GM18526 (cell line): ENCODE results near the gene FAM83G.

Source experiments
- POLR2A ChIP-seq: IDR thresholded peaks from 3 replicates; pipeline ENCODE4 v1.6.1; 2011; ENCODE audit not compliant: insufficient read length; ENCODE audit errors: extremely low read depth

The FAM83G gene

DNA sequence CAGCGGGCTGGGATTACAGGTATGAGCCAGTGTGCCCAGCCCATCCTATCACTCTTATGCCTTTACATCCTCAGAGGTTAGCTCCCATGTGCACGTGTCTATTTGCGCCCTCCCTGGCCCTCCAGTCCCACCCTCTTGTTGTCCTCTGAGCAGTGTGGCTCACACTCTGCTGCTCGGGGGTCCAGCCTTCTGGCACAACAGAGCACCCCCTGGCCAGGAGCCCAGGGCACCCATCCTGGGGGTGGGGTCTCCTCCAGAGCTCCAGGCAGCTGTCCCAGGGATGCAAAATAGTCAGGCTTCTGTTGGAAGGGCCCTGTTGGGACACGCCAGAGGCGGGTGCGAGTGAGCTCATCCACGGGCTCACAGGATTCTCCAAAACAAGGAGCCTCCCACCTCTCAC lies 11.7 kb upstream of the FAM83G start:
- no peak for TF ChIP-seq POLR2A

DNA sequence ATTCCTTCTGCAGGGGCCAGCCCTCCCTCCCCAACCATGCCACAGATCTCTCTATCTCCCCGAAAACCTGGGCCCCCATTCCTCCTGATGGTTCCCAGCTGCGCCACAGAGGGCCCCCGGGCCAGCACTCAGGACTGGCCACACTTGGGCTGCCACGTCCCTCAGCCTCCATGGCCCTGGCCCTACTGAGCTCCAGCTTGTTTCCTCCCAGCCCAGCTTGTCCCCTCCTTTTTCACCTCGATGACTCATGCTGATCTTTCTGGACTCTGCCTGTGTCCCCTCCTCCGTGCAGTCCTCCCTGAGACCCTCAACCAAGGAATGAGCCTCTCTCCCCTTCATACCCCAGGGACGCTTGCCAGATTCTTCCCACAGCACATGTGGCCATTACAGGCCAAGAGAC lies 10.9 kb upstream of the FAM83G start:
- TF ChIP-seq POLR2A, result no peak

DNA sequence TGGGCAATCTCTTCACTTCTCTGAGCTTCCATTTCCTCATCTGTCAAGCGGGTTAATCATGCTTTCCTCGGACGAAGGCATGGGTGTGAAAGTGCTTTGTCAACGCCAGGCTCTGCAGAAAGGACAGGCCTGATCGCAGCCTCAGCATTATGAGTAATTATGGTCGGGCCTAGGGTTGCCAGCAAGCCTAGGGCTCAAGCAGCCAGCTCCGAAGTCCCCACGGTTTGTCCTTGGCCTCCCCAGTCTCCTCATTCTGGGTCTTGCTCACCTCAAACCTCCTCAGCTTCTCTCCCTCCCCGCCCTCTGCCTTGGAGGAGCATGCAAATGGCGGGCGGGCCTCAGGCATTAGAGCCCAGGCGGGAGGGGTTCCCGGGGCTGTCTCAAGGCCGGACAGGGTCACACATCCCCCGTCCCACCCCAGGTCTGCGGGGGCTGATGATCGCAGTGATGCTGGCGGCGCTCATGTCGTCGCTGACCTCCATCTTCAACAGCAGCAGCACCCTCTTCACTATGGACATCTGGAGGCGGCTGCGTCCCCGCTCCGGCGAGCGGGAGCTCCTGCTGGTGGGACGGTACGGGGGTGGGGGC lies 10.2 kb upstream of the FAM83G start:
- TF ChIP-seq POLR2A, result no peak

DNA sequence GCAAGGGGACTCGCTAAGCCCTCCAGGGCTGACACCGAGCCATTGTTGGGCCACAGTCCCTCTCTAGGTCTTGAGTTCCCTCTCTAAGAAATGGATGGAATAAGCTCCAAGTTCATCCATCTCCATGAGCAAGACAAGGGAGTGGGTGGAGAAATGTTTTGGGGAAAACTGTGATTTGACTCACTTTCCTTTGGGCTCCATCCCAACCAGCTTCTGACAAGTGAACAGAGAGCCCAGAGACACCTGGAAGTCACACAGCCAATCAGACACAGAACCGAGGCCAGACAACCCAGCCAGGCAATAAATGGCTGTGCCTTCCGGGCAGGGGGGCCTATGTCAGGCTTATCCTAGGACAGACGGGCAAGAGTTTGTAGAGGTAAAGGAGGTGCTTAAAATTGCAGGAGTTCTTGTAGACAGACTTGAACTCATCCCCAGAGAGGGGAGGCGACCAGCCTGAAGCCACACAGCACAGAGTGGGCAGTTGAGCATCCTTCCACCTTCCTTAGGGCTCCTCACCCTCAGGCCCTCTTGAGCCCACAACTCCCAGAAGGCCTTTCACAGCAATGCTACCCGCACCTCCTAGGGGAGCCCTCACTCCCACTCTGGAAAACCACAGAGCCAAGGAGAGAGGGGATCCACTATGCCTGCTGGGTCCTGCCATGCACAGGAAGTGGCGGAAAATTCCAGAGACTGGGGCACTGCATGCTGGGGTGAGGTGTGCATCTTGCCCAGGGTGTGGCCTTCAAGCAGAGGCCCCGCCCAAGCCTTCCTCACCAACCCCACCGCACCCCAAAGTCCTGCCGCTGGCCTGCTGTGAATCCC lies 9.5 kb upstream of the FAM83G start:
- no peak for TF ChIP-seq POLR2A

DNA sequence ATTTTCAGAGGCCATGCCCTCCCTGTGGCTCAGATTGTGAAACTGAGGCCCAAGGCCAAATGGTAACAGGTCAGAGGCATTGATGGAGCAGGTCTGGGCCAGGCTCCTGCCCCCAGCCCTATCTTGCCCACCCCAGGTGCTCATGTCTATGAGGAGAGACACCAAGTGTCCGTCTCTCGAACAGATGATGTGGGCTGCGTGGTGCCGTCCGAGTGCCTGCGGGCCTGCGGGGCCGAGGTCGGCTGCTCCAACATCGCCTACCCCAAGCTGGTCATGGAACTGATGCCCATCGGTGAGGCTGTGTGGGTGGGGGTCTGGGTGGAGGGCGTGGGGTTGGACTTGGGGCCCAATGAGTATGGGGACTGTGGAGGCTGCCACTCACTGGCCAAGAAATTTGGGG lies 8.7 kb upstream of the FAM83G start:
- TF ChIP-seq POLR2A, result no peak

DNA sequence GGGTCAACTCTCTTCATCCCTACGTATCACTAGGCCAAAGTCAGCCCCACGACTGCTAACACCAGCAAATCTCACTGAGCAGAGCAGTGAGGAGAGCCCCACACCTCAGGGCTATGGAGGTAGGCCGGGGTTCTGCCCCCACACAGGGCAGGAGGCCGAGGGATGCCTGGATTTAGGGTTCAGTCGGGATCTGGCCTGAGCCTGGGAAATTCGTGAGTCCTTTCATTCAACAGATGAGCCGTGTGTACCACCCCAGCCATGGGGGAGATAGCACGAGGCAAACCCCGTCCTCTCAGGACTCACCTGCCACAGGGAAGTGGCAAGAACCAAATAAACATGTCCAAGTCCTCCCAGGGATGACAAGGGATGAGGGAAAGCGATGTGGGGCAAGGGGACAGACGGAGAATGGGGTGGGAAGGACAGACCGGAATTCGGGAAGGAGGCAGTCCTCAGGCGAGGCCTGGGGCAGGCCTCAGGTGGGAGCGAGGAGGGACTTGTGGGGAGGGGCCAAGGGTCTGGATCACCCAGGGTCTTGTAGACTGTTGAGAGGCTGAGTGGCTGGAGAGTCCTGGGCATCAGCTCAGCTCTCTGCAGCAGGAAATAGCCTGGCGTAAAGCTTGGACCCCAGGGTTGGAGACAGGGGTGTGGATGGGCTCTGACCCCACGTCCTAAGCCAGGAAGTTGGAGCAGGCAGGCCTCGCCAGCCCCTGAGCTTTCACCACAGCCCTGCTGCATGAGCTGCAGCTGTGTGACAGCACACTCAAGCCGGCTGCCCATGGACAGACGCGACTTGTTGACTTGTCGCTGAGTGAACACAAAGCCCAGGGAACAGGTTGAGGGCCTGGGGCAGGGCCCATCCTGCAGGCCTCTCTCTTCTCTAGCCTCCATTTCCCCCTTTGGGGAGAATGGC lies 7.9 kb upstream of the FAM83G start:
- TF ChIP-seq POLR2A, result no peak

DNA sequence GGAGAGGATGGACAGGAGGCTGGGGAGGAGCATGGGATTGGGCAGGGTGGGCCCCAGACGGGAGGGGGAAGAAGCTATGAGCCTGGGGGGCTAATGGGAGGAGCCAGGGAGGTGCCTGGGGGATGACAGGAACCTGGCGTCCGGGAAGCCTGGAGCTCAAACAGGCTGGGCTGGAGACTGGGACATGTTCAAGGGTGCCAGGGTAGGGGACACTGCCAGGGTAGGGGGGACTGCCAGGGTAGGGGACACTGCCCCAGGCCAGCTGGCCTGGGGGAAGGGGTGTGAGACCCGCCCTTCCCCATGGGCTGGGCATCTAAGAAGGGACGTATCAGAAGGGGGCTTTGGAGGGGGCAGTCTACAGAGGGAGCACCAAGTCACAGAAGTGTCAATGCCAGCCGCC lies 7.0 kb upstream of the FAM83G start:
- TF ChIP-seq POLR2A, result no peak

DNA sequence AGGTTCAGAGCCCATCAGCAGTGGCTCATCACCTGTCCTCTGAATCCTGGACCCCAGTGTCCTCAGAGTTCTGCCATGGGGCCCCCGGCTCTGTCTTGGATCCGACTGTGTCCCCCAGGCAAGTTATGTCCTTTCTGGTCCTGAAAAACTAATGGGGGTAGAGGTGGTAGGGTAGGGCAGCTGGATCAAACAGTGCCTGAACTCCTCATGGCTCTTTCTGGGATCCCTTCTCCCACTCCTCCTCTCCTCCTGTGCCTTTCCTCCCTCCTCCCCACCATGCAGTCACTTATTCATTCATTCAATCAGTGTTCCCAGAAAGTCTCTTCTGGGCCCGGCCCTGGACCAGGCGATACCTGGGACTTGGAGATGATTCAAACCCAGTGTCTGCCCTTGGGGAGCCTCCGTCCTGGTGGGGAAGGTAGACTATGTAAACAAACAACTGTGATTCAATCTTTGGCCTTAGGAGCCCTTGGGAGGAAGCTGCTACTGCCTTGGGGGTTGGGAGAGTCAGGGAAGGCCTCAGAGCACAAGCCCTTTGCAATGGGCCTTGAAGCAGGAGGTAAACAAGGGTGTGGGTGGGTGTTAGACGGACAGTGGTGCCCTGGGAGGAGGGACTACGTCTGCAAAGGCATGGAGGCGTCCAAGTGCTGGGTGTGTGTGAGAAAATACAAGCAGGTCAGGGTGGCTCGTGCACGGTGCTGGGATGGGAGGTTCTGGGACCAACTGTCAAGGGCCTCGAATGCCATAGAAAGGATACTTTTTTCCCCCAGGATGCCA lies 6.4 kb upstream of the FAM83G start:
- no peak for TF ChIP-seq POLR2A

DNA sequence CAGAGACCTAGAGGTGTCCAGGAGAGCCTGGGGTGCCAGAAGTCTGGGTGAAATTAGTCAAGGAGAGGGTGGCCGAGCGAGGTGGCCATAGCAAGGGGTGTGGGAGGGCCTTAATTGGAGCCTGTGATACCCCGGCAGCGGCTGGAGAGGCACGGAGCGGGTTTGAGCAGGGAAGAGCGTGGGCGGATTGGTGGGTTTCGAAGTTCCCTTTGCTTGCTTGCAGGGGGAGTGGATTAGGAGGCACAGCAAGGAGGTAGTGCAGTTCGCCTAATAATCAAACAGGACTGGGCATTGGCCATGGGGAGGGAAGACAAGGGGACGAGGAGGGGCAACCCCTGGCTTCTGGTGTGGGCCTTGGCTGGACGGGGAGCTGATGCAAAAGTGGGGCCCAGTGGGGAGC lies 5.4 kb upstream of the FAM83G start:
- TF ChIP-seq POLR2A, result no peak

DNA sequence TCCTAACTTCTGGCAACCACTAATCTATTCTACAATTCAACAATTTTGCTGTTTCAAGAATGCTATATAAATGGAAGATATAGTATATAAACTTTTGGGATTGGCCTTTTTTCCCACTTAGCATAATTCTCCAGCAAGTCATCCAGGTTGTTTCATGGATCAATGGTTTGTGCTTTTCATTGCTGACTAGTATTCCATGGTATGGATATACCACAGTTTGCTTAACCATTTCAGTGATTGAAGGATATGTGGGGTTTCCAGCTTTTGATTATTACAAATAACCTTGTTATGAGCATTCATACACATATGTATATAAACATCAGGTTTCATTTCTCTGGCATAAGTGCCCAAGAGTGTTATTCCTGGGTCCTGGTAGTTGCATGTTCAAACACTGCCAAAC lies 2.1 kb upstream of the FAM83G start:
- no peak for TF ChIP-seq POLR2A

DNA sequence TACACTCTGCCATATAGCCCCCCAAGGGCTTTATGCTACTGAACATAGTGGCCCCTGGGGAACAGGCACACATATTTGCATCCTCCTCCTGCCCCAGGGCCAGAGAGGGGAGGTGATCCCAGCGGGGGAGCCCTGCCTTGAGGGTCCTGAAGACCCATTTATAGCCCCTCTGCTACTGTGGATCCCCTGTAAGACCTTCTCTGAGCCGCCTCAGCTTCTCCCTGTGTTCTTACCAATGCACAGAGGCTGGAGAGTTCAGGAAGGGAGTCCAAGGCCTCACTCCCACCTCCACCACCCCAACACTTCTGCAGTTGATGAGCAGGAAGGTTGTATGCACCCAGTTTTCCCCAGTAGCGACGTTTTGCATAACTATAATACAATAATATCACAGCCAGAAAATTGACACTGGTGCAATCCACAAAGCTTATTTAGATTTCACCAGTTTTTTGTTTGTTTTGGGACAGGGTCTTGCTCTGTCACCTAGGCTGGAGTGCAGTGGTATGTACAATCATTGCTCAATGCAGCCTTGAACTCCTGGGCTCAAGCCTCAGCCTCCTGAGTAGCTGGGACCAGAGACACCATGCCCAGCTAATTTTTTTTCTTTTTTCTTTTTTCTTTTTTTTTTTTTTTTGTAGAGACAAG lies 1.3 kb upstream of the FAM83G start:
- TF ChIP-seq POLR2A, result no peak

DNA sequence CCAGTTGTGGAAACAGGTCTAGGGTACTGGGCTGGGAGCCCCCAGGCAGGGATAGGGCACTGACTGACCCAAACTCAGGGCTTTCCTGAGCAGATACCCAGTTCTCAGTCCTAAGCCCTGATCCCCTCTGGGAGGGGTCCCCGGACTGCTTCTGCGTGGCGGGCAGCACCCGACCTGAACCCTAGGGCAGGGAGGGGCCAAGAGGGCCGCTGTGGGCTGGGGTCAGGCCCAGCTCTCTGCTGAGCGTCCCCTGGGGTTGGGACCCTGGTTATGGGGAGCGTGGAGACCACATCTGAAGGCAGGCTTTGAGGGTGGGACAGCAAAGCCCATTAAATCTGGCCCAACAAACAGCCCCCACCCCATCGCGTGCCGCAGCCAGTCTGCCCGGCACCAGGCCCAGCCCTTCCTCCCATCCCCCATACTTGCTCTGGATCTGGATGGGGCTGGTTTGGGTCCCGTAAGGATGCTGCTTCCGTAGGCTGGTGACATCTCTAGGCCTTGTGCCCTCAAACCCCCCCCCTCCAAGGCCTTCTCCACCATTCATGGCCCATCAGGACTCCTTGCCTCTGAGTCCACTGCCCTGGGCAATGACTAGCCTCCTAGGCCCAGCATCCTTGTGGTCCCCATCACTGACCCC lies 691 bp upstream of the FAM83G start:
- TF ChIP-seq POLR2A, result no peak

DNA sequence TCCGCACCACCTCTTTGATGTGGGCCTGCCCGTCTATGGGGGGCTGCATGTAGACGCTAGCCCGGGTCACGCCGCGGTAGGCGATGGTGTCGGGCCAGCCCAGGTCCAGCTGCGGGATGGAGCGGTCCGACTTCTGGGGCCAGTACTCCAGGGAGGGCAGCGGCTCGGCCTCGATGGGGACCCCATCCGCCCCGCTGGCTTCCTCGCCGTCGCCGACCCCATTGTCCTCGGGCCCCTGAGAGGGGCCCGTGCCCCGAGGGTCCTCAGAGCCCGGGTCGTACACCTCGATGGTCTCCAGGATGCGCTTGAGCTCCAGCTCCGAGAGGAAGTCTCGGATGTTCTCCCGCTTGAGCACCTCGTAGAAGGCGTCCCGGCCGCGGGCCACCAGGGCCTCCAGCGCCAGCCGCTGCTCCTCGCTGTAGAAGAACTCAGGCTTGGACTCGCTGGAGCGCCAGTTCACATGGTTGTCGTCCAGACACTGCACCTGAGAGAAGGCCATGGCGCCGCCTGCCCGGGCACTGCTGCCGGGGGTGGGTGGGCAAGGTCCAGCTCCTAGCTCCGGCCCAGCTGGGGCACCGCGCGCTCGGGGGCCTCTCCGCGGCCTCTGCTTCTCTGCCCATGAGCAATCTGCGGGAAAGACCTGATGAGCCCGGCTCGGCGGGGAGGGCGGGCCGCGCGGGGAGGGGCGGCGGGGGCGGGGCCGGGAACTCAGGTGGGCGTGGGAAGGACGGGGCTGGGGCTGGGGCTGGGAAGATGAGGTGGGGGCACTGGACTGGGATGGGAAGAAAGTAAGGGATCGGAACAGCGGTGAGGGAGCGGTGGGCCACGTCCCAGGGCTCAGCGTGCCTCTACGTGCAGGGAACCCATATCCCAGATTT lies 782 bp downstream of the FAM83G start:
- no peak for TF ChIP-seq POLR2A
